Tibial nerve (tissue), 4 donors: ENCODE measurements around the gene MRPS23.

ENCODE experiments used
- EP300 ChIP-seq, 2 donors: sonication (generic); formaldehyde crosslinking; IDR thresholded peaks; one replicate each; pipeline ENCODE4 v1.6.1; 2017; ENCODE audit warnings: antibody characterized with exemption in 2 of 2, mild to moderate bottlenecking in 1 of 2
- POLR2A ChIP-seq, 2 donors: fragments of 450-650 bp; IDR thresholded peaks; one replicate each; pipeline ENCODE4 v1.6.1; 2017; ENCODE audit warnings: antibody characterized with exemption in 2 of 2, mild to moderate bottlenecking in 2 of 2, moderate library complexity in 2 of 2
- TF ChIP-seq, protein P1 (sequence below), 5 experiments: fragments of 200-600 bp in 3 of 5; fragments of 450-650 bp in 2 of 5; sonication (generic) in 3 of 5; IDR thresholded peaks; one replicate each; pipeline ENCODE4 v1.5.1; 2016 to 2019; ENCODE audit warnings: antibody characterized with exemption in 5 of 5, mild to moderate bottlenecking in 3 of 5, moderate library complexity in 2 of 5

DNA sequence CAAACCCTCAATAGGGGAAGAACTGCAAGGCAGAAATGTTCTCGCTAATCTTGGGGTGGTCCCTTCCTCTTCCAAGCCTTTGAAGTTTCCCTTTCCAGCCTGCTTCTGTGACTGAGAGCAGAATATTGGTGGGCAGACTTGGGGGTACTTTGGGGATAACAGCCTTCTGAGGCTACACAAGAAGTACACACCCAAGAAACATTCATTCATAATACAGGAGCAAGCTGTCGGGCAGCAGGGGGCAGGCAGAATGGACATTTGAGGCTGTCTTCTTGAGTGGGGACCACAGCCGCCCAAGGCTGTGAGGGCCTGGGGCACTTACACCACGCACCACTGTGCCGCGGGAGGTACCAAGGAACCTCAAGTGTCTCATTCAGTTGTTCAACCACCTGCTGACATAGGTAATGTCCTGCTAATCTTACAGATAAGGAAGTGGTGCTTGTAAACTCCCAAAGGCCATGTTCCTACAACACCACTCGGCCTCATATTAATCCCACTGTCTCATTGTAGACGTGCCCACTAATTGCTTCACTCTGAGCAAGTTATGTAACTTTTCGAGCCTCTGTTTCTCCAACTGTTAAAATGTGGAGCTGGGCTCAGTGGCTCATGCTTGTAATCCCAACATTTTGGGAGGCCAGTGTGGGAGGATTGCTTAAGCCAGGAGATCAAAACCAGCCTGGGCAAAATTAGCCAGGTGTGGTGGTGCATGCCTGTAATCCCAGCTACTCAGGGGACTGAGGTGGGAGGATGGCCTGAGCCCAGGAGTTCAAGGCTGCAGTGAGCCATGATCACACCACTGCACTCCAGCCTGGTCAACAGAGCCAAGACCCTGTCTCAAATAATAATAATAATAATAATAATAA is 2.5 kb upstream of the MRPS23 start:
- TF ChIP-seq, protein P1, sequence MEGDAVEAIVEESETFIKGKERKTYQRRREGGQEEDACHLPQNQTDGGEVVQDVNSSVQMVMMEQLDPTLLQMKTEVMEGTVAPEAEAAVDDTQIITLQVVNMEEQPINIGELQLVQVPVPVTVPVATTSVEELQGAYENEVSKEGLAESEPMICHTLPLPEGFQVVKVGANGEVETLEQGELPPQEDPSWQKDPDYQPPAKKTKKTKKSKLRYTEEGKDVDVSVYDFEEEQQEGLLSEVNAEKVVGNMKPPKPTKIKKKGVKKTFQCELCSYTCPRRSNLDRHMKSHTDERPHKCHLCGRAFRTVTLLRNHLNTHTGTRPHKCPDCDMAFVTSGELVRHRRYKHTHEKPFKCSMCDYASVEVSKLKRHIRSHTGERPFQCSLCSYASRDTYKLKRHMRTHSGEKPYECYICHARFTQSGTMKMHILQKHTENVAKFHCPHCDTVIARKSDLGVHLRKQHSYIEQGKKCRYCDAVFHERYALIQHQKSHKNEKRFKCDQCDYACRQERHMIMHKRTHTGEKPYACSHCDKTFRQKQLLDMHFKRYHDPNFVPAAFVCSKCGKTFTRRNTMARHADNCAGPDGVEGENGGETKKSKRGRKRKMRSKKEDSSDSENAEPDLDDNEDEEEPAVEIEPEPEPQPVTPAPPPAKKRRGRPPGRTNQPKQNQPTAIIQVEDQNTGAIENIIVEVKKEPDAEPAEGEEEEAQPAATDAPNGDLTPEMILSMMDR (IDR thresholded peaks at IDR 0.05): no peak
- TF ChIP-seq POLR2A (IDR thresholded peaks at IDR 0.05) (no peak), EP300 (IDR thresholded peaks at IDR 0.05) (no peak)
